Gastroesophageal sphincter (tissue), 3 donors: ENCODE data around the gene DPPA5.

Source experiments
- CTCF ChIP-seq, 4 experiments: fragments of 200-600 bp in 2 of 4; fragments of 450-650 bp in 2 of 4; sonication (generic) in 1 of 4; IDR thresholded peaks; one replicate each; pipeline ENCODE4 v1.5.1; 2017 to 2019; ENCODE audit warnings: antibody characterized with exemption in 4 of 4, mild to moderate bottlenecking in 2 of 4, moderate library complexity in 2 of 4
- EP300 ChIP-seq: sonication (generic); formaldehyde crosslinking; IDR thresholded peaks from one replicate; pipeline ENCODE4 v1.6.1; 2017; ENCODE audit warnings: antibody characterized with exemption, mild to moderate bottlenecking

- TF ChIP-seq CTCF (IDR thresholded peaks at IDR 0.05), result no peak
- TF ChIP-seq EP300, result no peak
These were observed 18.4 kb upstream of the DPPA5 start for GRCh38 chr6:73372516-73372915.
